OCI-LY3 (cell line): Measurements from ENCODE around the gene SUGP2.

Source experiments
- CTCF ChIP-seq: fragments of 200-600, 300-600 bp; sonication (generic); IDR thresholded peaks from 2 replicates; pipeline ENCODE4 v1.5.1; 2014; ENCODE audit warnings: antibody characterized with exemption, low read length, low read depth
- EZH2phosphoT487 ChIP-seq: fragments of 200-600 bp; shearing (Covaris generic); IDR thresholded peaks from 2 replicates; pipeline ENCODE4 v1.6.1; 2018; ENCODE audit warnings: antibody characterized with exemption, mixed run types, low read depth

GRCh38 chr19:19032420-19033175, 719 bp downstream of the SUGP2 start:
- TF ChIP-seq CTCF, result peak; percentile 9; the same call in 1 of the 2 replicates
- TF ChIP-seq EZH2phosphoT487, result no peak
